Stimulated activated CD8-positive, alpha-beta memory T cell treated with anti-CD3 and anti-CD28 coated beads, Interleukin-12 subunit alpha, Interleukin-12 subunit beta, amount 100 ng/mL, for 1 hour (primary cell): ENCODE results near the gene ACVR1B.

Source experiments
- DNase-seq: peaks from one replicate; pipeline ENCODE4 v3.0.0-alpha.2; 2020; ENCODE audit warnings: low read depth

The ACVR1B gene

DNA sequence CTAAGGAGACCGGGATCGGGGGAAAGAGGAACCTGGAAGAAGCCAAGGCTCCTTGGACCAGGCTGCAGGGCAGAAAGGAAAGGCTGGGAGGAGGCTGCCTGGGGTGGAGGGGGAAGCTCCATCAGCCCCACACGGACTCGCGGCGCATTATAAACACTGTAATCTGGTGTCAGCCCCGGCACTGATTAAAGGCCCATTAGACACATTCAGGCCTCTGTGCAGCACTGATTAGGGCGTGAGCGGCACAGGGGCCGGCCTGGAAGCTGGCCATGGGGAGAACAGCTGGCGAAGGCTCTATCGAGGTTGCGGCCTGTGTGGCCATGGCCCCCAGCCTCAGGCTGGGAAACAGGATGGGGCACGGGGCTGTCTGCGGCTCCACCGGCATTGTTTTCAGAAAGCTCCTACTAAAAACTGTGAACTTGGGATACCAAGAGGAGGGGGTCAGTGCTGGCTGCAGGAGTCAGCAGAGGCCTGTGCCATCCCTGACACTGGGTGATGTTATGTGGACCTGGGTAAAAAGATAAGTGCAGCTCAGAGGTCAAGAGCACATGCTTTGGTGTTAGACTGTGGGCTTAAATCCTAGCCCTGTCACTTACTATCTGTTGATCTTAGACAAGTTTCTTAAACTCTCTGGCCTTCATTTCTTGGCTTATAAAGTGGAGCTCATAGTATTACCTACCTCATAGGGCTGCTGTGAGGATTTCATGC, 33.6 kb upstream of the ACVR1B start:
- no peak for DNase-seq

DNA sequence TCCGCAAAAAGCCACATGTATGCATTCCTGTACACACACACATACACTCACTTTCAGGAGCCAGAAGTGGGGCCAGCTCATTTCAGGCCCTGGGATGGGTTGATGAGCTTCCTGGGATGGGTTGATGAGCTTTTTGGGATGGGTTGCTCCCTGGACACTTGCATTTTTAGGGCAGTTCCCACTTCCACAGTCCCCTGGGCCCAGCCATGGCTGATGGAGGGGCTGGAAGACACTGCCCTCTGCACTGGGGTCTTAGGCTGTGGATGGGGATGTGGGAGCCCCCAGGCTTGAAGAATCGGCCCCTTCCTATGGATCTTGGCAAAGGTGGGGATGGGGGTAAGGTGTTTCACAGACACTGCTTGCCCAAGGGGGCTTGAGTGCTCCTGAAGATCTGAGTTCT, 31.5 kb upstream of the ACVR1B start:
- no peak for DNase-seq

DNA sequence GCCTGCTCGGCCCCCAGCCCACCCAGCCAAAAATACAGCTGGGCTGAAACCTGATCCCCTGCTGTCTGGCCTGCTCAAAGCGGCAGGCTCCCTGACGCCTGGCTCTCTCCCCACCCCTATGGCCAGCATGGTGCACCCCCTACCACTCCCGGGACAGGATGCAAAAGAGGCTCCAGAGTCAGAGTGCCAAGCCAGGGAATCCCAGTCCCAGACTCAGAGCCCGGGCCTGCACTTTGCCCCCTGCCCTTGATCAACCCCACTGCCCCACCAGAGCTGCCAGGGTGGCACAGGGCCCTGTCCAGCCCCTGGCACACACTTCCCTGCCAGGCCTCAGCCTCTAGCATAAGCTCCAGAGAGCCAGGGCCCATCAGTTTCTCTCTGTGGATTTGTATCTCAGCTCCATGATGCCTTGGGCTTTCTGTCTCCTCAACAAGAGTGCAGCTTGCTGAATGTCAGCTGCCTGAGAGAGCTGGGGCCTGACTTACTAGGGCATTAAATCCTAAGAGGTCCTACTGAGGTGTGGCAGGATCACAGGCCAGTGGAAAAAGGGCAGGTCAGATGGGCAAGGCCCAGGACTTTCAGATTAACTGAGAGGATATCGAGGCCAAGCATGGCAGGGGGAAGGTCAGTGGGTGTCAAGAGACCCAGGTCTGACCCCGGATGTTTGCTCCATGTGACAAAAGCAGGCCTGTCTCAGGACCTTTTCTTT, 30.3 kb upstream of the ACVR1B start:
- DNase-seq, result no peak

DNA sequence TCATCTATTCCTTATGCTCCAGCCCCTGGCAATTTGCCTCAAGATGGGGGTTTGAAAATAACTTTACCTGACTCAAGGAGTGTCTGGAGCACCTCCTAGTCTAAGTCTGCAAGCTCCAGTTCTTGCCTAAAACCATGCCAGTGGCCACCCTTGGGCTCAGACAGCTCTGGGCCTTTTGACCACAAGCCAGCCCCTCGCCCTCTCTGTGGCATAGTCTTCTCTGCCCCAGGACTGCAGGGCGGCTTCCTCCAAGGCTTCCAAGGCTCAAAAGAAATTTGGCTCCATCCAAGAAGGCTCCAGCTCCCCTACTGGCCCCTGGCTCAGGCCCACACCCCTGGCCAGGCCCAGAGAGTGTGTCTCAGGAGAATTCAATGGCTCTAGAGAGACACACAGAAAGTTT, 29.4 kb upstream of the ACVR1B start:
- no peak for DNase-seq

DNA sequence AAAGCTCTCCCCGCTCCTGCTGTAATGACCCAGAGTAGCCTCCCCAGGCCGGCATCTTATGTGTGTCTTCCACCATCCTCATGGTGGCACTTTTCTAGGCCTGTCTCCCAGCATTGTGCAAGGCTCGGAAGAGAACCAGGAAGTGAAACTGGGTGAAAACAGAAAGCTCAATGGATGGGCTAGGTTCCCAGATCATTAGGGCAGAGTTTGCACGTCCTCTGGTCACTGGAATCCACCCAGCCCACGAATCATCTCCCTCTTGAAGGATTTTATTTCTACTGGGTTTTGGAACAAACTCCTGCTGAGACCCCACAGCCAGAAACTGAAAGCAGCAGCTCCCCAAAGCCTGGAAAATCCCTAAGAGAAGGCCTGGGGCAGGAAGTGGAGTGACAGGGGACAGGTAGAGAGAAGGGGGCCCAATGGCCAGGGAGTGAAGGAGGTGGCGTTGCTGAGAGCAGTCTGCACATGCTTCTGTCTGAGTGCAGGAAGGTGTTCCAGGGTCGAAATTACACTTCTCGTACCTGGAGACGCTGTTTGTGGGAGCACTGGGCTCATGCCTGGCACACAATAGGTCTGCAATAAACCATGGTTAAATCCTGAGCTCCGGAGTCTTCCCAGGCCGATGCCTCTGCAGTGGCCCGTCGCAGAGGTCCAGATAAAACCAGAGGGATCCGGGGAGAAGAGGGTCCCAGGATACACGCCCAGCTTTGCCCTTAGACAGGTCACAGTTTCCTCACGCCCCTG, 28.6 kb upstream of the ACVR1B start:
- no peak for DNase-seq

DNA sequence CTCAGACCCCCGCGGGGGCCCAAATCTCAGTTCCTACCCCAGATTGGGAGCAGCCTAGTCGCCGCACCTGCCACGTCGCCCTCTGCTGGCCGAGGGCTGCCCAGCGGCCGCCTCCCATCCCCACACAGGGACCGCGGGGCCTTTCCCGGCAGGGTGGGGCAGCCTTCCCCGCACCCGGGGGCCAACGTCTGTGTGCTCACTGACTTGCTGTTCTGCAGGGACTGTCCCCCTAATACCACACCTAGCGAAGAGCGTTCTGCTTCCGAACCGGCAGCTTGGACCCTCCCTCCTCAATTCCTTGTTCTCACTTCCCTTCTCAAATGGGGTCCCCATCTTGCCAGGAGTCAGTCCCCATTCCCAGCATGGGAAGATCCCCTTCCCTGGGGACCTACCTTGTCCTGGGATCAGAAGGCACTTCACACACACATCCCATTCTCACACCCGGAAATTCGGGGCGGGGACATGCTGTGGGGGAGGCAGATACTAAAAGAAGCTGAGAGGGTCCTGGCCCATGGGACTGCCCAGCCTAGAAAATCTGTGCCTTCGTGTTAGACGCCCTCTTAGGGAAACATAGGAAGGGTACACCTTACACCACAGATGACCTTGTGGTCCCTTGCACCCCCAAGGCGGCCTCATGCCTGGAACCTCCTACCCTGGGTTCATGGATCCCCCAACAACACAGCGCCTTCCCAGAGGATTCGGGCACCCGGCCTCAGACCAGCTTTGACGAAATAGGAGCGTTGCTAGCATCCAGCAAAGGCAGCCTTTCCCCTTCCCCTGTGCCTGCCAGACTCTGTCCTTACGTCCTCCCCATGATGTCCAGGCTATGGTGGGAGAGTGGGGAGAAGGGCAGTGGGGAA, 27.8 kb upstream of the ACVR1B start:
- peak; percentile 25 for DNase-seq

DNA sequence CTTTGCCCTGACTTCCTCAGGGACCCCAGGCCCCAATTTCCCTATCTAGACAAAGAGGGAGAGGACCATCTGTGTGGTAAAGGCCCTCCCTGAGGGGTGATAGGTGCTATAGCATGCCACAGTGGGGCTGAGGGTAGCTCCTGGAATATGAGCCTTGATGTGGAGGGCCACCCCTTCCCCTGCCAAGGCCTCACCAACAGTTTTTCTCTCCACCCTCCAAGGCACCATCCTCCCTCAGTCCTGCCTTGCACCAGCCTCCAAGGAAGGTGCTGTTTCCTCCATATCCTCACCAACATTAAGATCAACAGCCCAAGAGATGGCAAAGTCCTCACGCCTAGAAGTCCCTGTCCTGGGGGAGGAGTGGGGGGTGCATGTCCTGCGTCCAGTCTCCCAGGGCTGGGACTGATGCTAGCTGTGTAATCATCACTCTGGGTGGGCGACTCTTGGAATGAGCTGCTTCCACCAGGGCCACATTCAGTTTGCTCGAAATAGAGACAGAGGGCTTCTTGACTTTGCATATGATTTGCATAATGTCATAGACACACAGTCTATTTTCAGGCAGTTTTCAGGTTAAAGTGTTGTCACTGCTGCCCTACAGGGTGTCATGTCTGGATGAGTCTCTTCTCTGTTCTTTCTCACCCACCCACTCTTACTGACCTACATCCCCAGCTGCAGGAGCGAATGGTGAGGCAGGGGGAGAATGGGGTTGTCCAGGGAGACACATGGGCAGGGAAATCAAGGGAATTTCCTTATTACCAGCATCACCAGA, 26.8 kb upstream of the ACVR1B start:
- DNase-seq, result no peak

DNA sequence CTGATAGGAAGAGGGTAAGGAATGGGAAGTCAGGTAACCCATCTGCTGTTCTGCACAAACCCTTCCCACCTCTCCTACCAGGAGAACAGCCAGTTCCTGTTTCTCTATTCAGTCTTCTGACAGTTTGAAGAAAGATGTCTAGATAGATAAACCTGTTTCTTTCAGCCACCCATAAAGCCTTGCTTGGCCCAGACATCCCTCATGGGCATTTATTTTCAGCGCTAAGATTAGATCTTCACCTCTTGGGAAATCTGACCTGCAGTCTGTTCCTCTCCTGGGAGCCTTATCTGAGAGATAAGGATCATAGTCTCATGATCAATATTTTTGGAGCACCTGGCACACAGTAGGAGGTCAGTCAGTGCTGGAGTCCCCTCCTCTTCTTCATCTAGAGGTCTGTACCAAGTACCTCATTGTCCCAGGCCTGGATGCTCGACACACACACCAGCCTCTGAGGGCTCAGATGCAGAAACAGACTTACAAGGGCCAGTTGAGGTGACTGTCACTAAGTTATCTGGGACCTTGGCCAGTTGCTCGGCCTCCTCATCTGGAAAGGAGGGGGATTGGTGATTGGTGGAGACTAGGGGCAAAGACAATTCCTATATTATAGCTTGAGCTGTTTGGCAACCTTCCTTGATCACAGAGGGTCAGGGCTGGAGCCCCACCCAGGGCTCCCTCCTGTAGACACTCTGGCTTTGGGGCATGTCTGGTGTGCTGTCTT, 26.0 kb upstream of the ACVR1B start:
- no peak for DNase-seq

DNA sequence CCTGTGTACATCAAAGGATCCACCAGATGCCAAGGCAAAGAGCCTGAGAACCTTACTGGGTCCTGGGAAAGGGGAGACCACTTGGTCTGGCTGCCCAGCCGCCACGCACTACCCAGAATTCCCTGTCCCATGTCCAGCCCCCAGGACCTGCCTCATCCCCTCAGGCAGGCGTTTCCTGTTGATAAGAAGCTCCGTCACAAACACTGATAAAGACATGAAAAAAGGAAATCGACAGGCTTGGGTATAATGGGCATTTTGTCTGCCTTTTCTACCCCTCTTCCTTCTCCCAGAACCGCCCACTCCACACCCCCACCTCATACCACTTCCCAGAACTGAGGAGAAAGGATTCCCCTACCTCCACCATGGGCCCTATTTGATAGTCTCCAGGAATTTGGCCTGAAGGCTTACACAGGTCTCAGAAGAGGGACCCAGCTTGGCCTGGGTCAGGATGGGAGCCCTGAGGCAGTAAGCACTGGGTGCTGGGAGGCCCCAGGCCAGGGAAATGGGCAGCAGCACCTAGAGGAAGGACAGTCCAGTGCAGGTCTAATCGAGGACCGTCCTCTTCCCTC, 25.4 kb upstream of the ACVR1B start:
- DNase-seq, result no peak

DNA sequence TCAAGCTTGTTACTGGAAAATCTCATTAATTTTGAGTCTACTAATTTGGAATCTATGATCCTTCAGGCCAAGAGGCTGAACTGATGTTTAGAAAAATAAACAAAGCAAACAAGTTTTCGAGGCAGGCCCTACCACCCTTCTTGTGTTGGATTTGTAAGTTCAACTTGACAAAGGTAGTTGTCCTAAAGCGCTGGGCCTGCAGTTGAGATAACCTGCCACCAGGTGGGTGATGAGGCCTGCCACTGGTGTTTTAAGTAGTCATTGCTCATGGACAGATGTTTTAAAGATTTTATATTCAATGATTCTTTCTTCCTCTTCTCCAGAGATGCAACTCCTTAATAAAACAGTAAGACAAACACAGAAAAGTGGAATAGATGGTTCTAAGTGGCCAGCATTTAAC, 24.8 kb upstream of the ACVR1B start:
- DNase-seq, result peak; percentile 27

DNA sequence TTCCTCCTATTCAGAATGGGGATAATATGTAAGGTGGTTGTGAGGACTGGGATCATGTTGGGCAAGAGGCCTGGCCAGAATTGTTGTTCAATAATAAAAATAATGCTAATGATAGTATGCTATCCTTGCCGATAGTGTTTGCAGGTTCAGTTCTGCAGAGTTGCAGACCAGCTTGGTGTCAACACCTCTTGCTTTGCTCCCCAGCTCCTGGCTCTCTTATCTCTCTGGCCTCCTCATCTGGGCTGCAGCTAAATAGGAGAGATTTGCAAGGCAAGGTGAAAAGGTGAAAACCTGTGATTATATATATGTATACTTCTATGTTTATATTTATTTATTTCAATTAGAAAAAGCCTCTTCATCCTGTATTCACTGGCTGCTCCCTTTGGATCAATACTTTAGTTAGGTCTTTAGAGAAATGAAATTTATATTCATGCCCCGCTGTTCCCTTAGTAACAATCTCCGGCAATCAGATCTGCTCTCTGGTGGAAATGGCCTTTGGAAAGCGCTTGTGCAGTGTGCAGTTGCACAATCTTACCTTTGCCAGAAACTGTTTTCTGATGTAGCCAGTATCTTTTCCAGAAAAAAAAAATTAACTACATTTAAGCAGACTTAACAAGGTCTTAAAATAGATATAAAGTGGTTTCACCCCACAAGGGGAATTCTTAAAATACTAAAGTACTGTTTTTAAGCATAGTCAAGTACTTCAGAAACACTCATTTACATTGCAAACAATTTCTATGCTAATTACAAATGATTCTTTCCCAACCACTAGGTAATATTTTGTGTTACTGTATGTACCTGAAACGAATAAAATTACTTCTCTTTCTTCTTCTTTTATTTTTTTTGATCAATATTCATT, 19.1 kb upstream of the ACVR1B start:
- no peak for DNase-seq

DNA sequence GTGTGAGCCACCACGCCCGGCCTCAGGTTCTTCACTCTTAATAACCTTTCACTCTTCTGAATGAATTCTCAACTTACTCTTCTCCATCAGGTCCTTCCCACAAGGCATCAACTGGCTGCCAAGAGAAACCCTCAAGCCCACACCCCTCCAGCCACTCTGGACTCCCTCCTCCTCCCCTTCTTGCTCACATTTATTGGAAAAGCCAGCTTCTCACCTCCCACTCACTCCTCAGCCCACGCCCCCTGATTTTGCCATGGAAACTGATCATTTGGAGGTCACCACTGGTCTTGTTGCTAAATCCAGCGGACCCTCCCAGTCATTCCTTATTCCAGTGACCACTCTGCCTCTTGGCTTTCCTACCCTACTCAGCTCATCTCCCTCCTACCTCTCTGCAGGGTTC, 17.4 kb upstream of the ACVR1B start:
- DNase-seq, result no peak

DNA sequence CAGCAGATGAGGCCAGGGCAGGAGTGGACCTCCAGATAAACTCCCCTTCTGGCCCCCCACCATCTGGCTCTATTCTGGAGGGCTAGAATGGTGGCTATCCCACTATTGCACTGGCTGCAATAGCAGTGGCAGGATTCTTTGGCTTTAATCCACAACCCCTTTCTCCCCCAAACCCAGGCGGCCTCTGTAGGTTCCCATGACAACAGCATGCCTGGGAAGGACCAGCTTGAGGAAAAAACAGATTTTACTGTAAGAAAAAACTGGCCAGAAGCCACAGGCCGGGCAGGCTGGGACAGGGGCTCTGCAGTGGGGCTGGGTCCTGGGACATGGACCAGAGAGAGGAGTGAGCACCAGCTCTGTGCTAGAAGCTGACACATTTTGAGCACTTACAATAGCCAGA, 13.6 kb upstream of the ACVR1B start:
- DNase-seq, result no peak

DNA sequence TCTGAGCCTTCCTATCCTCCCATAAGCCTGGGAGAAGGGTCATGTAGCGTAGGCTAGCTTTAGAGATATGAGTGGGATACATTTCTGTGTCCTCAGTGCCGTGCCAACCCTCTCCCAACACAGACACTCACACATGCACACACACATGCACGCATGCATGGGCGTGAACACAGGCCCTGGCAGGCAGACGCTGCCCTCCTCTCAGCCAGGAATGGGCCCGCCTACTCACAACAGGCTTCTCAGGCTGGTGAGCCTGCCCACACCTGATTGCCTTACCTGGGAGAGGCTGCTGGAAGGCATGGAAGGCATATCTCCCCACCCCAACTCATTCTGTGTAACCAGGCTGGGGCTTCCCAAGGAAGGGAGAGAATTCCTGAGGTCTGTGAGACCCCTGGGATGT, 12.8 kb upstream of the ACVR1B start:
- no peak for DNase-seq

DNA sequence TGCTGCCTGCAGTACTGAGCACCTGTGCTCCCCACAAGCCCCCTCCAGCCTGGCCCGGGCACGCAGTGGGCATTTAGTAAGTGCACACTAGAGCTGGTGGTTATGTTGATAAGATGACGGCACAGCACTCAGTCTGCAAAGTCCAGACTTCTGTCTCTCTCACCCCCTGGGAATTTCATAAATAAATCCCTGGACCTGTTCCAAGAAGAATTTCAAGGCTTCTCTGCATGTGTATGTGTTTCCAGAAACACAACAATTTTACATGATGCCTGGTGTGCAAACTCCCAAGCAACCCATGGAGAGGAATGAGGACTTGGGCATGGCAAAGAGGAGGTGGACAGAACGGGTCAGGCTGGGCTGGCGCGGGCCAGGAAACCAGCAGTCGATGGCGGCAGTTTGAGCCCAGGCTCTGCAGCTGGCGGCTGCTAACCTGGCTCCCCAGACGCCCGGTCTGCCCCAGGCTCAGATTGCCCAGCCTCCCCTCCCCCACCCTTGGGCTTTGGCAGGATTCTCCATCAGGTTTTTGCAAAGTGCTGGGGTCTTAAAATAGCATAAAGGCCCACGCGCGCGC, 10.4 kb upstream of the ACVR1B start:
- no peak for DNase-seq

DNA sequence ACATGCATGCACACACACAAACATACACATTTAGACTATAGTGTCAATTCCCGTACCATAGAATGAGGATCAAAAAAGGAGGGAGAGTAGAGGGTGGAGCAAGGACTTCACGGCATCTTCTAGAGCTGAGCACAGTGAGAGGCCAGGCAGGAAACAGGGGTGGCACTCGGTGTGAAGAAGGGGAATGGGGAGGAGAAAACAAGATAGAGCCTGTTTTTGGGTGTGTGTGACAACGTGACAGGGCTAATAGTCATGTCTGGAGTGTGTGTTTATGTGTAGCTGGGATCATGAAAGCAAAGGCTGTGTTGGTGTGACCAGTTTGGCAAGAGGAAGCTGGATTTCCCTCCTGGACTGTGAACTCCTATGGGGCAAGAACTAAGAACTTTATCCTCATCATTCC, 9.9 kb upstream of the ACVR1B start:
- DNase-seq, result no peak

DNA sequence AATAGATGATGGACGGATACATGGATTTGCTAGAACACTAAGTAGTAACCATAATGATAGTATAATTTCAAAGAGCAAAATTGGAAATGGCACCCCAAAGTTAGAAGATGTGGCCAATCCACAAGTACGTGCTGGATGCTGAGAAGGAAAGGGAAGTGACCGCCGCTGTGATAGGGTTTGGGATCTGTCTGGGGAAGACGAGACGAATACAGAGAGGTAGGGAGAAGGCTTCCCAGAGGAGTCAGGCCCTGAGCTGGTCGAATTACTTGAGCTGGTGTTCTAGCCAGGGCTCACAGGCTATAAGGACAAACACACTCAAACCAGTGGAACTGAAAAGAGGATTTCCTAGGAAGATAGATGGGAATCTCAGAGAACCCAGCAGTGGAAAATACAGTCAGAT, 9.4 kb upstream of the ACVR1B start:
- no peak for DNase-seq

DNA sequence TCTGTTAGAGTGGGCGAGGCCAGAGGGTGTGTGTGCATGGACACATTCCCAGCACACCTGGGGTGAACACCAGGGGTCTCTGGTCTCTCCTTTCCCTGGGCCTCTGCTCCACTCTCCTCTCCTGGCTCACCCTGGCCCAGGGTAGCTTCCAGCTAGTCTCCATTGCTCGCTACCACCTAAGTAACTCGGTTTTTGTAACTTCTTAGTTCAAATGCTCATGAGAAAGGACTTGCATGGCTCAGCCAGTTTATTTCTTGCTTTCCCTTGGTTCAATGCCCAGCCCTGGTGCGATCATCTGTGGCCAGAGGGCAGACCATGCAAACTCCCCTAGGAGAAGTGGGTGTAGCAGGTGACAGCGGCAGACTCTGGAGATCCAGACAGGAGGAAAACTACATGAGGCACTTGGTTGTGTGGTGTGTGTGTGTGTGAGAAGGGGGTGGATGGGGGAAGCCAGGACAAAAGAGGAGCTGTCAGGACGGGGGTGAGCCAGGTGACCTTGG, 8.9 kb upstream of the ACVR1B start:
- DNase-seq, result no peak

DNA sequence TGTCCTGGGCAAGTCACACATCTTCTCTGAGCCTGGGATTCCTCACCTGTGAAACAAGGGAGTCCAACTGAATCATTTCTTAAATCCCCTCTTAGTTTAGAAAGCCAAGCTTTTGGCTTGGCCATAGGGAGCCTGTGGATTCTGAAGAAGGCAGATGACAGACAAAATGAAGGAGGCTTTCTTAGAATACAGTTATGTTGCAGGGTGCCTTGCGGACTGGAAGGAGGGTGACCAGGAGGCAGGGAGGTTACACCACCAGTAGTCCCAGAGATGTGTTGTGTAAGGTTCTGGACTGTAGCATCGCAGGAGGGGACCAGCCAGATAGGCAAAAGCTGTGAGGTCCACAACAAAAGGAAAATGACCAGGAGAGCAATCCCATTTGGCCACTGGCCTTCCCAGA, 8.2 kb upstream of the ACVR1B start:
- no peak for DNase-seq
